Mucosa of descending colon (tissue), 3 donors: ENCODE data around the gene FDPS. TPM values are rescaled to one million over a fixed set of nuclear protein-coding genes. Genes with fewer than 3 reads are reported as not detected.

Experiments
- ATAC-seq: fragments of 200-7000 bp; cut with Tn5 transposase; one replicate; pipeline ENCODE4 v1.9.1; 2020; ENCODE audit warnings: mild to moderate bottlenecking, moderate library complexity
- DNase-seq, 3 donors: peaks; one replicate each; pipeline ENCODE4 v3.0.0-alpha.2; 2020
- H3K36me3 ChIP-seq: fragments of 200-600 bp; one replicate; pipeline ENCODE4 v1.8.0; 2021; ENCODE audit warnings: low read depth, mild to moderate bottlenecking
- H3K4me1 ChIP-seq: fragments of 200-600 bp; one replicate; pipeline ENCODE4 v1.8.0; 2021; ENCODE audit warnings: low read depth, mild to moderate bottlenecking
- H3K4me3 ChIP-seq: fragments of 200-600 bp; one replicate; pipeline ENCODE4 v1.8.0; 2021; ENCODE audit warnings: mild to moderate bottlenecking
- H3K9me3 ChIP-seq: fragments of 200-600 bp; one replicate; pipeline ENCODE4 v1.8.0; 2021; ENCODE audit warnings: mild to moderate bottlenecking
- intact Hi-C, 2 donors: fragments of 100-400 bp; cut with DNase I in 1 of 2; cut with micrococcal nuclease in 1 of 2; formaldehyde crosslinking; loops; one replicate each; pipeline versions ENCODE4 v1.11.0 to v1.11.1; 2022; cut with DNase I, micrococcal nuclease
- total RNA-seq, 3 donors: library from RNA; stranded (reverse); fragmentation: NEBNext Ultra II Directional in 2 of 3; extraction: Animal tissue kit (Norgen Biotek cat#: 25700) in 2 of 3; gene quantifications; one replicate each; pipeline versions ENCODE4 v1.2.1 to v1.2.4, GENCODE V29; 2021 to 2023
- TF ChIP-seq, protein P1 (sequence below): fragments of 200-600 bp; IDR thresholded peaks from one replicate; pipeline ENCODE4 v1.8.0; 2022; ENCODE audit warnings: antibody characterized with exemption, mild to moderate bottlenecking
- donor health status: DM: no; HTN: no; CAD: no; lungs with moderate emphysema.
- donor health status: DM: no; HTN: no; CAD: no.
- donor health status: DM: no; HTN: yes; CAD: no.

The FDPS gene
- total RNA-seq, 3 donors from 2014 or later, result 130 to 244 (median 222) TPM

DNA sequence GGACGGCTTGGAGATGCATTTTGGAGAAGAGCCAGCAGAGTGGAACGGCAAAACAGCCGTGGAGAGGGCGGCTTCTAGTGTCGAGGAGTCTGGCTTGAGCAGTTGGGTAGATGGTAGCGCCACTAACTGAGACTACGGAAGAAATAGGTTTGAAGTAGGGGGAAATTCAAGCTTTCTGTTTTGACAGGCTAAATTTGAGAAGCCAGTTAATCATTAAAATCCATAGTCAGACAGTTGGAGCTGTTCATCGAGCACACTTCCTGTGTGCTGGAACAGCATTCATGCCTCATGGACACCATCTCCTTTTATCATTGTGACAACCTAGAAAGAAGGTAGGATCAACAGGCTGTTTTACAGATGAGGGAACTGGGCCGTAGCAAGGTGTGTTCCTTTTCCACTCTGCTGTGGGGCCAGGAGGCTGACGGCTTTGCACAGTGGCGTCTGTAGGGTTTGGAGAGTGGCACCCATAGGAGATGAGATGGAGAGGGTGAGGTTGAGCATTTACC, 4.1 kb upstream of the FDPS start:
- peak; percentile 11 for ATAC-seq
- H3K4me1 ChIP-seq, result peaks cover 5% of the 10 kb centered on the region
- H3K9me3 ChIP-seq, result no peaks in the 10 kb centered on the region
- no peak overlapping the region for H3K4me3 ChIP-seq
- H3K36me3 ChIP-seq, result peaks cover 3% of the 10 kb centered on the region
- no peak for DNase-seq
- intact Hi-C loops, result no loop called here
- TF ChIP-seq, protein P1, sequence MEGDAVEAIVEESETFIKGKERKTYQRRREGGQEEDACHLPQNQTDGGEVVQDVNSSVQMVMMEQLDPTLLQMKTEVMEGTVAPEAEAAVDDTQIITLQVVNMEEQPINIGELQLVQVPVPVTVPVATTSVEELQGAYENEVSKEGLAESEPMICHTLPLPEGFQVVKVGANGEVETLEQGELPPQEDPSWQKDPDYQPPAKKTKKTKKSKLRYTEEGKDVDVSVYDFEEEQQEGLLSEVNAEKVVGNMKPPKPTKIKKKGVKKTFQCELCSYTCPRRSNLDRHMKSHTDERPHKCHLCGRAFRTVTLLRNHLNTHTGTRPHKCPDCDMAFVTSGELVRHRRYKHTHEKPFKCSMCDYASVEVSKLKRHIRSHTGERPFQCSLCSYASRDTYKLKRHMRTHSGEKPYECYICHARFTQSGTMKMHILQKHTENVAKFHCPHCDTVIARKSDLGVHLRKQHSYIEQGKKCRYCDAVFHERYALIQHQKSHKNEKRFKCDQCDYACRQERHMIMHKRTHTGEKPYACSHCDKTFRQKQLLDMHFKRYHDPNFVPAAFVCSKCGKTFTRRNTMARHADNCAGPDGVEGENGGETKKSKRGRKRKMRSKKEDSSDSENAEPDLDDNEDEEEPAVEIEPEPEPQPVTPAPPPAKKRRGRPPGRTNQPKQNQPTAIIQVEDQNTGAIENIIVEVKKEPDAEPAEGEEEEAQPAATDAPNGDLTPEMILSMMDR, result no peak

DNA sequence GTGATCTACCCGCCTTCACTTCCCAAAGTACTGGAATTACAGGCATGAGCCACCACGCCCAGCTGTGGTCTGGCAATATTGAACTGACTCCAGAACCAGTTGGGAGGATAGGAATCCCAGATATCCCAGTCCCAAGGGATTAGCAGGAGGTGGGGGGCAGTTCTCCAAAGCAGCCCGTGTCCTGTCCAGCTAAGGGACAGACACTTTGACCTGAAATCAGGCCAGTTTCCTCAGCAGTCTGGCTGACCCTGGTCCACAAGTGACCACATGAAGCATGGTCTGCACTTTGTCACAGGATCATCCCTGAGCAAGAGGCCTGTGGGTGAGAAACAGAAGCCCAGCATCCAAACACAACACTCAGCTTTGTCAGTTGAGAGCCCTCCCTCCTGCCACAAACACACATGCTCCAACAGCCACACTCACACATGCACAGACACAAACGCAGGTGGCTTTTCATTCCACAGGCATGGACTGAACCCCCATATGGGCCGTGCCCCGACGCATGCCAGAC, 2.7 kb upstream of the FDPS start:
- no peak for DNase-seq
- ATAC-seq, result no peak
- intact Hi-C loops, result no loop called here
- Histone ChIP-seq H3K4me1 (peaks cover 13% of the 10 kb centered on the region), H3K36me3 (peaks cover 3% of the 10 kb centered on the region), H3K9me3 (no peaks in the 10 kb centered on the region), H3K4me3 (no peak overlapping the region)
- TF ChIP-seq, protein P1, result no peak

DNA sequence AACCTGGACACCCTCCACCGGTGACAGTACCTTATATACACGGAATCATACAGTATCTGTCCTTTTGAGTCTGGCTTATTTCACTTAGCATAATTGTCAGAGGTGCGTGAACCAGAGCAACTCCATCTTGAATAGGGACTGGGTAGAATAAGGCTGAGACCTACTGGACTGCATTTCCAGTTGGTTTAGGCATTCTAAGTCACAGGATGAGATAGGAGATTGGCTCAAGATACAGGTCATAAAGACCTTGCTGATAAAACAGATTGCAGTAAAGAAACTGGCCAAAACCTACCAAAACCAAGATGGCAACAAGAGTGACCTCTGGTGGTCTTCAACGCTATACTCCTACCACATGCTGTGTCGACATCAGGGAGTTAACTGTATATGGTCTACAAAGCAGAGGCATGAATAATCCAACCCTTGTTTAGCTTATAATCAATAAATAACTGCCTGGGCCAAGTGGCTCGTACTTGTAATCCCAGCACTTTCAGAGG, 1.4 kb upstream of the FDPS start:
- DNase-seq, result no peak

DNA sequence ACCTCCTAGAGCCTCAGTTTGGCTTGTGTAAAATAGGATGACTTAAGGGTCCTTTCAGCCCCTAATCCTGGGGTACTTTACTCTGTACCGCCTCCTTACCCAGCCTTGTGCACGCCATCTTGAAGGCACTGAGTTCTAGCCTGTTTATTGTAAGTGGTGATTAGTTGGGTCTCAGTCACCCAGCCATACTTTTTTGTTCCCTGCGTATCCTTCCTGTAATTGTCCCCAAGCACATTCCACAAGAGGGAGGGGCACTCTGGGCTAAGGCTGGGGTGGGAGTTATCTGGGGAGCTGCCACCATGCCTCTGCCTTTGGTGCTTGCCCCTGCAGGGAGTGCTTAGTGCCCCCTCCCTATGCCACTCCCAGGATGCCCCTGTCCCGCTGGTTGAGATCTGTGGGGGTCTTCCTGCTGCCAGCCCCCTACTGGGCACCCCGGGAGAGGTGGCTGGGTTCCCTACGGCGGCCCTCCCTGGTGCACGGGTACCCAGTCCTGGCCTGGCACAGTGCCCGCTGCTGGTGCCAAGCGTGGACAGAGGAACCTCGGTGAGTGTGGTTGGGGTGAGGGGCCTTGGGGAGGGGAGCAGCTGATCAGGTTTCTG, 856 bp downstream of the FDPS start:
- ATAC-seq, result peak; percentile 14
- intact Hi-C loops, result no loop called here
- Histone ChIP-seq H3K9me3 (no peaks in the 10 kb centered on the region), H3K4me3 (peak overlapping the region; percentile 68), H3K4me1 (peaks cover 13% of the 10 kb centered on the region), H3K36me3 (peaks cover 3% of the 10 kb centered on the region)
- TF ChIP-seq, protein P1, result no peak
- DNase-seq, result peak; percentile 51 to 71 (median 71)

More for the DNA sequence above, 1.4 kb upstream of the FDPS start:
- no peak for ATAC-seq
- H3K36me3 ChIP-seq, result peaks cover 3% of the 10 kb centered on the region
- H3K4me1 ChIP-seq, result peaks cover 13% of the 10 kb centered on the region
- TF ChIP-seq, protein P1, result no peak
- no peaks in the 10 kb centered on the region for H3K9me3 ChIP-seq
- no peak overlapping the region for H3K4me3 ChIP-seq
- intact Hi-C loops, result no loop called here

DNA sequence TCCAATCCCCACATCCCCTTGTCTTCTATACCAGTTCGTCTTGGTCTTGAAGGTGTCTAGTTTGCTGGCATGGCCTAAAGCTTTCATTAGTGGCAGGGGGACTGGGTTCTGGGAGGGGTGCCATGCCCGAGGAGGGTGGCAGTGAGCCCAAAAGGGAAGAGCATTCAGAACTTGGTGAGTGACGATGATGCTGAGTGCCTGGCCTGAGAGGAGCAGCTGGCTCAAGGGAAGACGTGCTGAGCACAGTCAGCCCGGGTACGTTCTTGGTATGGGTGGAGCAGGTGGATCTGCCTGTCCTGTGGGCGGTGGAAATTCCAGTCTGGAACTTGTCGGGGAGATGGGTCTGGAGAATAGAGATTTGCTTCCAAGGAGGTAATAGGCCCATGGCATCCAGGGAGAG, 4.6 kb downstream of the FDPS start:
- ATAC-seq, result no peak
- intact Hi-C loops, result no loop called here

More for the DNA sequence above, 4.6 kb downstream of the FDPS start:
- no peaks in the 10 kb centered on the region for H3K9me3 ChIP-seq
- peaks cover 19% of the 10 kb centered on the region for H3K4me1 ChIP-seq
- TF ChIP-seq, protein P1, result no peak
- no peak for DNase-seq
- no peak overlapping the region for H3K4me3 ChIP-seq
- peaks cover 3% of the 10 kb centered on the region for H3K36me3 ChIP-seq
